Astrocyte (in vitro differentiated cells and primary cell): ENCODE data around the gene GCNT2. TPM values are rescaled to one million over a fixed set of nuclear protein-coding genes. Genes with fewer than 3 reads are reported as not detected.
"Not testable (repeated sequence)": the region's sequence is repeated elsewhere in the genome, so short reads cannot be mapped to it uniquely, and the experiment has no call there.

Experiments
- DNase-seq: peaks from one replicate; pipeline ENCODE4 v3.0.0-alpha.2; 2010; ENCODE audit warnings: low read depth
- FAIRE-seq: peaks from 2 replicates; lab custom pipeline; 2011; peaks lifted over from hg19 to GRCh38; lab: Jason Lieb, UNC
- H2AFZ ChIP-seq: 2 replicates; pipeline ENCODE4 v1.6.0; 2012; ENCODE audit warnings: low read depth, low read length, inconsistent platforms
- H3K27ac ChIP-seq: 2 replicates; pipeline ENCODE4 v1.5.1; 2011; ENCODE audit warnings: low read depth, low read length, inconsistent platforms
- H3K27me3 ChIP-seq: 2 replicates; pipeline ENCODE4 v1.6.0; 2011; ENCODE audit warnings: low read length, inconsistent platforms; ENCODE audit not compliant: insufficient read depth
- H3K36me3 ChIP-seq: 2 replicates; pipeline ENCODE4 v1.5.1; 2011; ENCODE audit warnings: low read length, inconsistent platforms; ENCODE audit not compliant: insufficient read depth
- H3K4me1 ChIP-seq: 2 replicates; pipeline ENCODE4 v1.5.1; 2011; ENCODE audit warnings: low read length, inconsistent platforms; ENCODE audit not compliant: insufficient read depth
- H3K4me2 ChIP-seq: 2 replicates; pipeline ENCODE4 v1.6.0; 2012; ENCODE audit warnings: low read length, inconsistent platforms
- H3K4me3 ChIP-seq: 2 replicates; pipeline ENCODE4 v1.5.1; 2011; ENCODE audit warnings: low read depth, mild to moderate bottlenecking, low read length, inconsistent platforms; ENCODE audit not compliant: insufficient read depth
- H3K79me2 ChIP-seq: 2 replicates; pipeline ENCODE4 v1.6.0; 2012; ENCODE audit warnings: mild to moderate bottlenecking, low read length, inconsistent platforms; ENCODE audit not compliant: insufficient read depth
- H3K9ac ChIP-seq: 2 replicates; pipeline ENCODE4 v1.6.0; 2012; ENCODE audit warnings: mild to moderate bottlenecking, low read length, inconsistent platforms
- H3K9me3 ChIP-seq: 2 replicates; pipeline ENCODE4 v1.5.1; 2012; ENCODE audit warnings: low read depth, mild to moderate bottlenecking, low read length, inconsistent platforms; ENCODE audit not compliant: insufficient read depth
- H4K20me1 ChIP-seq: 2 replicates; pipeline ENCODE4 v1.6.0; 2012; ENCODE audit warnings: low read length, inconsistent platforms; ENCODE audit not compliant: insufficient read depth
- H3K27ac Mint-ChIP-seq: one replicate; pipeline ENCODE4 v1.8.0; 2021; ENCODE audit warnings: mild to moderate bottlenecking, mixed read lengths; ENCODE audit not compliant: unreplicated experiment
- H3K27me3 Mint-ChIP-seq: one replicate; pipeline ENCODE4 v1.8.0; 2021; ENCODE audit warnings: low read depth, mixed read lengths; ENCODE audit not compliant: unreplicated experiment
- H3K36me3 Mint-ChIP-seq: one replicate; pipeline ENCODE4 v1.8.0; 2021; ENCODE audit warnings: low read depth, mixed read lengths; ENCODE audit not compliant: unreplicated experiment
- H3K4me1 Mint-ChIP-seq: one replicate; pipeline ENCODE4 v1.8.0; 2021; ENCODE audit warnings: low read depth, mixed read lengths; ENCODE audit not compliant: unreplicated experiment
- H3K4me3 Mint-ChIP-seq: one replicate; pipeline ENCODE4 v1.8.0; 2021; ENCODE audit warnings: mild to moderate bottlenecking, moderate library complexity, mixed read lengths; ENCODE audit not compliant: unreplicated experiment
- H3K9me3 Mint-ChIP-seq: one replicate; pipeline ENCODE4 v1.8.0; 2021; ENCODE audit warnings: mild to moderate bottlenecking, mixed read lengths; ENCODE audit not compliant: unreplicated experiment
- EZH2 ChIP-seq: IDR thresholded peaks from 2 replicates; pipeline ENCODE4 v1.6.1; 2012; ENCODE audit warnings: mild to moderate bottlenecking, low read length, inconsistent platforms; ENCODE audit not compliant: insufficient read depth
- total RNA-seq: library from RNA; stranded (reverse); gene quantifications from 2 replicates; pipeline ENCODE4 v1.2.1, GENCODE V29; 2021
- TF ChIP-seq, protein P1 (sequence below): IDR thresholded peaks from 2 replicates; pipeline ENCODE4 v1.5.1; 2011; ENCODE audit warnings: low read depth, mild to moderate bottlenecking, inconsistent platforms, low read length, moderate library complexity; ENCODE audit not compliant: insufficient read depth

GCNT2 gene
- total RNA-seq, 1 donor from 2014 or later, result 14.8 TPM

GRCh38 chr6:10579803-10580202, 58.7 kb downstream of the GCNT2 start:
- FAIRE-seq (no peak), DNase-seq (no peak)
- peaks cover 4% of the 10 kb centered on the region for H3K36me3 Mint-ChIP-seq
- TF ChIP-seq, protein P1, sequence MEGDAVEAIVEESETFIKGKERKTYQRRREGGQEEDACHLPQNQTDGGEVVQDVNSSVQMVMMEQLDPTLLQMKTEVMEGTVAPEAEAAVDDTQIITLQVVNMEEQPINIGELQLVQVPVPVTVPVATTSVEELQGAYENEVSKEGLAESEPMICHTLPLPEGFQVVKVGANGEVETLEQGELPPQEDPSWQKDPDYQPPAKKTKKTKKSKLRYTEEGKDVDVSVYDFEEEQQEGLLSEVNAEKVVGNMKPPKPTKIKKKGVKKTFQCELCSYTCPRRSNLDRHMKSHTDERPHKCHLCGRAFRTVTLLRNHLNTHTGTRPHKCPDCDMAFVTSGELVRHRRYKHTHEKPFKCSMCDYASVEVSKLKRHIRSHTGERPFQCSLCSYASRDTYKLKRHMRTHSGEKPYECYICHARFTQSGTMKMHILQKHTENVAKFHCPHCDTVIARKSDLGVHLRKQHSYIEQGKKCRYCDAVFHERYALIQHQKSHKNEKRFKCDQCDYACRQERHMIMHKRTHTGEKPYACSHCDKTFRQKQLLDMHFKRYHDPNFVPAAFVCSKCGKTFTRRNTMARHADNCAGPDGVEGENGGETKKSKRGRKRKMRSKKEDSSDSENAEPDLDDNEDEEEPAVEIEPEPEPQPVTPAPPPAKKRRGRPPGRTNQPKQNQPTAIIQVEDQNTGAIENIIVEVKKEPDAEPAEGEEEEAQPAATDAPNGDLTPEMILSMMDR, result no peak
- no peak for TF ChIP-seq EZH2
- Histone ChIP-seq H3K4me3 (no peak overlapping the region), H4K20me1 (no peaks in the 10 kb centered on the region), H3K4me2 (no peak overlapping the region), H3K4me1 (no peaks in the 10 kb centered on the region), H3K36me3 (no peaks in the 10 kb centered on the region), H3K79me2 (no peaks in the 10 kb centered on the region), H2AFZ (no peak overlapping the region), H3K9ac (no peak overlapping the region), H3K27ac (no peak overlapping the region), H3K27me3 (no peaks in the 10 kb centered on the region), H3K9me3 (no peaks in the 10 kb centered on the region)
- no peaks in the 10 kb centered on the region for H3K9me3 Mint-ChIP-seq
- H3K4me1 Mint-ChIP-seq, result peaks cover 20% of the 10 kb centered on the region
- H3K27ac Mint-ChIP-seq, result no peak overlapping the region
- no peaks in the 10 kb centered on the region for H3K27me3 Mint-ChIP-seq
- H3K4me3 Mint-ChIP-seq, result no peak overlapping the region

DNA sequence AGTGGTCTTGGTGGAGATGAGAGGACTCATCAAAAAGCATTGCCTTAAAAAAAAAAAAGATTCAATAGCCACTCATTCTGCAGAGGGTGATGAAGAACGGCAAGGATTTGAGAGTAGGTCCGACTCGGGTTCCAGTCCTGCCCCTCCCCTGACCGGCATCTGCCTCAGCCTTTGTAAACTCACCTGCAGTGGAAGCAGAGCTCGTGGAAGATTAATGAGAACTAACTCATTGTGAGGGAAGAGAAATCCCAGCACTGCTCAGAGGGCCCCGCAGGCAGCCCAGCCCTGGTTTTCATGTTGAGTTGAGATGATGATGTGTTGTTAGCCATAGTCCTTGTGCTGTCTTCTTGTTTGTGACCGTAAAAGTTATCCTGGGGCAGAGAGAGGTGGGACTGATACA, 59.4 kb downstream of the GCNT2 start:
- Mint-ChIP-seq H3K4me1 (peaks cover 26% of the 10 kb centered on the region), H3K4me3 (no peak overlapping the region), H3K27me3 (no peaks in the 10 kb centered on the region), H3K9me3 (no peaks in the 10 kb centered on the region), H3K27ac (no peak overlapping the region), H3K36me3 (peaks cover 2% of the 10 kb centered on the region)
- Histone ChIP-seq H3K79me2 (no peaks in the 10 kb centered on the region), H3K4me2 (no peak overlapping the region), H2AFZ (no peak overlapping the region), H3K9me3 (no peaks in the 10 kb centered on the region), H3K36me3 (no peaks in the 10 kb centered on the region), H3K9ac (no peak overlapping the region), H3K27me3 (no peaks in the 10 kb centered on the region), H3K4me3 (no peak overlapping the region), H3K27ac (no peak overlapping the region), H4K20me1 (no peaks in the 10 kb centered on the region), H3K4me1 (peaks cover 4% of the 10 kb centered on the region)
- no peak for TF ChIP-seq EZH2
- TF ChIP-seq, protein P1, result no peak
- FAIRE-seq (no peak), DNase-seq (no peak)

GRCh38 chr6:10581402-10581801, 60.3 kb downstream of the GCNT2 start:
- H3K4me1 Mint-ChIP-seq, result peaks cover 34% of the 10 kb centered on the region
- not testable (repeated sequence) for H3K27ac Mint-ChIP-seq

More at GRCh38 chr6:10581402-10581801, 60.3 kb downstream of the GCNT2 start:
- H3K27me3 ChIP-seq, H3K79me2 ChIP-seq, H3K9ac ChIP-seq, H3K4me3 ChIP-seq, FAIRE-seq, H3K27ac ChIP-seq, H3K4me2 ChIP-seq, H3K27me3 Mint-ChIP-seq, H4K20me1 ChIP-seq, H2AFZ ChIP-seq, H3K36me3 Mint-ChIP-seq, DNase-seq, H3K4me3 Mint-ChIP-seq, H3K36me3 ChIP-seq, H3K9me3 ChIP-seq, H3K9me3 Mint-ChIP-seq: not testable (repeated sequence)
- H3K4me1 ChIP-seq, result peaks cover 12% of the 10 kb centered on the region
